Measurements from ENCODE around the gene TTC12. TPM values are rescaled to one million over a fixed set of nuclear protein-coding genes. Genes with fewer than 3 reads are reported as not detected.
A peak's percentile ranks its signal among the peaks of the same experiment; 100 is the strongest.

The TTC12 gene
- total and polyA plus RNA-seq, 8 donors: 12.4 to 42.4 (median 31.4) TPM

- TF ChIP-seq, protein P1, sequence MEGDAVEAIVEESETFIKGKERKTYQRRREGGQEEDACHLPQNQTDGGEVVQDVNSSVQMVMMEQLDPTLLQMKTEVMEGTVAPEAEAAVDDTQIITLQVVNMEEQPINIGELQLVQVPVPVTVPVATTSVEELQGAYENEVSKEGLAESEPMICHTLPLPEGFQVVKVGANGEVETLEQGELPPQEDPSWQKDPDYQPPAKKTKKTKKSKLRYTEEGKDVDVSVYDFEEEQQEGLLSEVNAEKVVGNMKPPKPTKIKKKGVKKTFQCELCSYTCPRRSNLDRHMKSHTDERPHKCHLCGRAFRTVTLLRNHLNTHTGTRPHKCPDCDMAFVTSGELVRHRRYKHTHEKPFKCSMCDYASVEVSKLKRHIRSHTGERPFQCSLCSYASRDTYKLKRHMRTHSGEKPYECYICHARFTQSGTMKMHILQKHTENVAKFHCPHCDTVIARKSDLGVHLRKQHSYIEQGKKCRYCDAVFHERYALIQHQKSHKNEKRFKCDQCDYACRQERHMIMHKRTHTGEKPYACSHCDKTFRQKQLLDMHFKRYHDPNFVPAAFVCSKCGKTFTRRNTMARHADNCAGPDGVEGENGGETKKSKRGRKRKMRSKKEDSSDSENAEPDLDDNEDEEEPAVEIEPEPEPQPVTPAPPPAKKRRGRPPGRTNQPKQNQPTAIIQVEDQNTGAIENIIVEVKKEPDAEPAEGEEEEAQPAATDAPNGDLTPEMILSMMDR (IDR thresholded peaks at IDR 0.05): no peak
- Histone ChIP-seq H3K27me3 (no peaks in the 10 kb centered on the region), H3K27ac (peak overlapping the region in 1 of 2 donors; percentile 90), H3K4me3 (peak overlapping the region; percentile 55 to 83), H3K9me3 (no peaks in the 10 kb centered on the region), H3K4me1 (peaks cover 0 to 15% of the 10 kb centered on the region in 2 donors), H3K36me3 (no peaks in the 10 kb centered on the region)
- DNase-seq (no peak), ATAC-seq (no peak)
- intact Hi-C loops (cut with DNase I): no loop called here
Observed at GRCh38 chr11:113314065-113314388, 356 bp upstream of the TTC12 start.

DNA sequence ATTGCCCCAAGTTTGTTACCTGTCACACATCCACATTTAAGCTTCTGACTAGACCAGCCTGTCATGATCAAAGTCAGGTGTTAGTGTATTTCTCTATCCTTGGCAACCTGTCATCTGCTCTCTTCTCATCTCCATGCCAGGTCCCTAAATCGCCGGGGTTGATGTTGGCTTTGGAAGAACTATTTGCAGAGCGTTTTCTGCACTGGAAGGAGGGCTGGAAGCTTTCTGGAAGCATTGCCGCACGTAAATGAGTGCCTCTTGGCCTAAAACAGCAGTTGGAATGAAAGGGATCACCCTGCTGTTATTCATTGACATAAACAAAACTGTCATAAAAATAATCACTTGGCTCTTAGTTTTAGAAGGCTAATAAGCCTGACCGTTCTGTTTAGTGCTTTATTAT, 1.4 kb downstream of the TTC12 start:
- no peak for ATAC-seq
- intact Hi-C loops (cut with DNase I): no loop called here
- Histone ChIP-seq H3K4me1 (peaks cover 0 to 15% of the 10 kb centered on the region in 2 donors), H3K9me3 (no peaks in the 10 kb centered on the region), H3K27ac (no peak overlapping the region), H3K36me3 (peaks cover 0 to 3% of the 10 kb centered on the region in 2 donors), H3K4me3 (peak overlapping the region in 1 of 2 donors; percentile 83), H3K27me3 (no peaks in the 10 kb centered on the region)
- no peak for DNase-seq
- TF ChIP-seq, protein P1 (IDR thresholded peaks at IDR 0.05): no peak

- no peak for DNase-seq
- Histone ChIP-seq H3K27ac (no peak overlapping the region), H3K4me3 (no peak overlapping the region), H3K9me3 (no peaks in the 10 kb centered on the region), H3K4me1 (peaks cover 0 to 15% of the 10 kb centered on the region in 2 donors), H3K27me3 (no peaks in the 10 kb centered on the region), H3K36me3 (peaks cover 0 to 3% of the 10 kb centered on the region in 2 donors)
- intact Hi-C loops (cut with DNase I): no loop called here
- ATAC-seq: no peak
- TF ChIP-seq, protein P1 (IDR thresholded peaks at IDR 0.05): no peak
Observed at GRCh38 chr11:113316256-113316655, 1.9 kb downstream of the TTC12 start.

DNA sequence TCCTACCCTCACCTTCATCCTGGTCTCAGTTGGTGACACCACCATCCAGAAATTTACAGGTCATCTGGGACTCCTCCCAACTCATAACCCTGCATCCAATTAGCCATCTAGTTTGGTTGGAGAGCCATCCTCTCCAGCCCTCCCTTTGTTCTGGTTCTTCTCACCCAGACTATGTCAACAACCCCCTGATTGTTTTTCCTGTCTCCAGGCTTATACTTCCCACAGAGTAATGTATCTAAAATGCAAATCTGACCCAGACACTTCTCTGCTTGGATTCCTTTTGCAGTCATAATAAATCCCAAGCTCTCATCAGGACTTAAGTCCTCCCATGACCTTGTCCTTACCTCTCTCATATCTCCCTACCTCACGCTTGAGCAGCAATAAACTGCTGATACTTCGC, 3.0 kb downstream of the TTC12 start:
- intact Hi-C loops (cut with DNase I): no loop called here
- Histone ChIP-seq H3K4me3 (no peak overlapping the region), H3K4me1 (peaks cover 0 to 15% of the 10 kb centered on the region in 2 donors), H3K27me3 (no peaks in the 10 kb centered on the region), H3K9me3 (no peaks in the 10 kb centered on the region), H3K36me3 (peaks cover 0 to 3% of the 10 kb centered on the region in 2 donors), H3K27ac (no peak overlapping the region)
- ATAC-seq (no peak), DNase-seq (no peak)
- TF ChIP-seq, protein P1 (IDR thresholded peaks at IDR 0.05): no peak

GRCh38 chr11:113319085-113319484, 4.7 kb downstream of the TTC12 start:
- Histone ChIP-seq H3K4me3 (no peak overlapping the region), H3K4me1 (peaks cover 0 to 10% of the 10 kb centered on the region in 2 donors), H3K36me3 (peaks cover 0 to 11% of the 10 kb centered on the region in 2 donors), H3K27ac (no peak overlapping the region), H3K27me3 (no peaks in the 10 kb centered on the region), H3K9me3 (no peaks in the 10 kb centered on the region)
- TF ChIP-seq, protein P1 (IDR thresholded peaks at IDR 0.05): no peak
- intact Hi-C loops (cut with DNase I): no loop called here
- DNase-seq: no peak
- ATAC-seq: no peak

Measured in left lung (tissue), 10 donors.